ENCODE measurements around the gene JCAD. TPM values are rescaled to one million over a fixed set of nuclear protein-coding genes. Genes with fewer than 3 reads are reported as not detected.

The JCAD gene
- total and polyA plus RNA-seq, 2 of the 8 experiments (the other 6 are each of a cell fraction or from before 2014, with no cell fraction given), result 0.56 to 5.2 TPM

GRCh38 chr10:30042820-30043219, 16.6 kb downstream of the JCAD start:
- Histone ChIP-seq H3K4ac (replicated peaks; ENCODE audit: insufficient read length, low read depth, low read length) (no peak overlapping the region), H3K4me3 (ENCODE audit: extremely low read depth in 1 of 4, insufficient read depth in 2 of 4, low read depth in 3 of 4, low read length in 4 of 4) (no peak overlapping the region), H4K20me1 (replicated peaks in 1 of 2; ENCODE audit: control insufficient read depth in 1 of 2, insufficient read depth in 2 of 2, low read length in 2 of 2) (no peaks in the 10 kb centered on the region), H3K23ac (ENCODE audit: insufficient read length) (no peak overlapping the region), H3K14ac (ENCODE audit: insufficient read length) (no peak overlapping the region), H3K4me2 (ENCODE audit: insufficient read depth in 1 of 2, low read depth in 2 of 2, low read length in 2 of 2) (no peak overlapping the region), H2AK5ac (ENCODE audit: low read depth, low read length) (no peak overlapping the region), H4K91ac (replicated peaks; ENCODE audit: insufficient read length, low read length) (no peak overlapping the region), H3K18ac (ENCODE audit: extremely low read depth, low read length) (no peak overlapping the region), H3K56ac (replicated peaks; ENCODE audit: insufficient read length, low read depth, low read length) (no peak overlapping the region), H3K79me2 (ENCODE audit: control insufficient read depth in 1 of 2, insufficient read depth in 2 of 2, low read length in 2 of 2) (no peaks in the 10 kb centered on the region), H4K8ac (ENCODE audit: extremely low read depth, insufficient read depth, low read length) (no peak overlapping the region), H3K9ac (replicated peaks in 1 of 4; ENCODE audit: extremely low read depth in 1 of 4, low read depth in 3 of 4, low read length in 3 of 4) (no peak overlapping the region), H2BK5ac (ENCODE audit: low read depth, low read length) (no peak overlapping the region), H3K27ac (ENCODE audit: low read depth, low read length) (no peak overlapping the region), H3K23me2 (ENCODE audit: low read depth, low read length) (no peaks in the 10 kb centered on the region), H2BK12ac (ENCODE audit: low read depth, low read length) (no peak overlapping the region), H3K36me3 (ENCODE audit: control insufficient read depth in 2 of 4, insufficient read depth in 4 of 4, low read length in 3 of 4) (no peaks in the 10 kb centered on the region), H2BK20ac (ENCODE audit: low read length) (no peak overlapping the region), H2BK120ac (replicated peaks; ENCODE audit: low read depth, low read length) (no peak overlapping the region), H2AFZ (ENCODE audit: low read length) (no peak overlapping the region), H3K4me1 (replicated peaks in 1 of 4; ENCODE audit: control insufficient read depth in 3 of 4, insufficient read depth in 4 of 4, low read length in 3 of 4) (peaks cover 0 to 5% (median 4%) of the 10 kb centered on the region in 4 experiments; a peak in 4 of 7 replicates), H3K27me3 (replicated peaks in 1 of 4; ENCODE audit: control insufficient read depth in 3 of 4, extremely low read depth in 1 of 4, insufficient read depth in 3 of 4, low read length in 3 of 4) (no peaks in the 10 kb centered on the region; a peak in 1 of 7 replicates), H3K9me3 (ENCODE audit: insufficient read depth in 2 of 2, low read depth in 1 of 2, low read length in 1 of 2) (no peaks in the 10 kb centered on the region), H3K79me1 (ENCODE audit: low read depth, low read length) (no peaks in the 10 kb centered on the region), H4K5ac (ENCODE audit: insufficient read length, low read depth, low read length) (no peak overlapping the region), H2BK15ac (ENCODE audit: low read length) (no peak overlapping the region)
- TF ChIP-seq RXRA (IDR thresholded peaks at IDR 0.05; ENCODE audit: insufficient read depth, low read depth, low read length) (no peak), MAFK (IDR thresholded peaks at IDR 0.05; ENCODE audit: low read depth, low read length) (peak; percentile 46; the same call in 1 of the 2 replicates)
- FAIRE-seq, result no peak
- ChIA-PET POLR2A (ENCODE audit: partially characterized antibody) (interaction anchor here (1.0 kb wide), 1 partner anchor 9 kb away, joined by 4 read pairs; no protein-coding TSS in a partner anchor), CTCF (ENCODE audit: partially characterized antibody) (interaction anchor here (0.8 to 4.6 kb wide), 3 partner anchors 9 to 15 kb away, joined by 3 to 19 read pairs (median 3); no protein-coding TSS in a partner anchor)
- WGBS, 2 experiments (ENCODE audit: extremely low coverage in 1 of 2, insufficient coverage in 1 of 2, insufficient read length in 1 of 2, insufficient replicate concordance in 2 of 2, low coverage in 1 of 2, low lambda C conversion rate in 2 of 2, missing lambda C conversion rate in 1 of 2), result 92% methylated on average over 3 of the region's 3 CpGs; no CpG with 5 or more reads in 1 of the 2 experiments
- DNase-seq (ENCODE audit: low read depth in 1 of 2, low spot score in 2 of 2), result no peak
